Measurements from ENCODE around the gene ZNF730. TPM values are rescaled to one million over a fixed set of nuclear protein-coding genes. Genes with fewer than 3 reads are reported as not detected.
"Not testable (repeated sequence)": the region's sequence is repeated elsewhere in the genome, so short reads cannot be mapped to it uniquely, and the experiment has no call there.

ZNF730 gene
- 5.8 and 33.9 TPM in 2 replicates for total RNA-seq (2014; rRNA removed; shearing (Covaris generic); ENCODE audit: low replicate concordance)

- Histone ChIP-seq H3K9me3 (ENCODE audit: low read length) (peaks cover 23% of the 10 kb centered on the region), H3K79me2 (ENCODE audit: low read length) (peaks cover 43% of the 10 kb centered on the region), H3K36me3 (ENCODE audit: insufficient read depth, low read length) (peaks cover 38% of the 10 kb centered on the region), H2AFZ (ENCODE audit: low read length) (peak within 1 kb of the TSS; percentile 64; the same call in 1 of the 2 replicates), H3K4me2 (ENCODE audit: low read depth, low read length, poor library complexity, severe bottlenecking) (peak within 1 kb of the TSS; percentile 92), H3K27ac (ENCODE audit: low read length) (peak within 1 kb of the TSS; percentile 72), H3K4me3 (ENCODE audit: low read length) (peak within 1 kb of the TSS; percentile 90), H4K20me1 (ENCODE audit: insufficient read depth, low read depth, low read length) (no peaks in the 10 kb centered on the region), H3K27me3 (ENCODE audit: low read length) (no peaks in the 10 kb centered on the region), H3K9me2 (replicated peaks; ENCODE audit: insufficient read depth, low read length) (no peaks in the 10 kb centered on the region), H3K4me1 (ENCODE audit: low read length) (peaks cover 7% of the 10 kb centered on the region), H3K9ac (ENCODE audit: low read length) (peak within 1 kb of the TSS; percentile 84)
- peak; percentile 98 for DNase-seq
Measured at GRCh38 chr19:23116802-23117571, at the start of gene ZNF730. Gene ZNF730, plus strand, starts transcription at chr19:23117025. Its CDS starts 149 bp downstream, at chr19:23117174.

- H3K9me2 ChIP-seq (replicated peaks; ENCODE audit: insufficient read depth, low read length) = no peaks in the 10 kb centered on the region
- peaks cover 2% of the 10 kb centered on the region; the same call in 1 of the 2 replicates for H3K4me1 ChIP-seq (ENCODE audit: low read length)
- no peaks in the 10 kb centered on the region for H3K36me3 ChIP-seq (ENCODE audit: insufficient read depth, low read length)
- no peak overlapping the region for H3K9ac ChIP-seq (ENCODE audit: low read length)
- no peak overlapping the region for H3K4me2 ChIP-seq (ENCODE audit: low read depth, low read length, poor library complexity, severe bottlenecking)
- no peak overlapping the region for H3K27ac ChIP-seq (ENCODE audit: low read length)
- no peak overlapping the region for H2AFZ ChIP-seq (ENCODE audit: low read length)
- no peaks in the 10 kb centered on the region for H3K27me3 ChIP-seq (ENCODE audit: low read length)
- no peaks in the 10 kb centered on the region for H4K20me1 ChIP-seq (ENCODE audit: insufficient read depth, low read depth, low read length)
- H3K9me3 ChIP-seq (ENCODE audit: low read length) = no peaks in the 10 kb centered on the region
- H3K79me2 ChIP-seq (ENCODE audit: low read length) = peaks cover 5% of the 10 kb centered on the region
- no peak overlapping the region for H3K4me3 ChIP-seq (ENCODE audit: low read length)
- DNase-seq = no peak
Measured at GRCh38 chr19:23070353-23071146, 46.3 kb upstream of the ZNF730 start.

- Histone ChIP-seq H4K20me1 (ENCODE audit: insufficient read depth, low read depth, low read length) (no peaks in the 10 kb centered on the region), H3K79me2 (ENCODE audit: low read length) (peaks cover 11% of the 10 kb centered on the region), H3K9me2 (replicated peaks; ENCODE audit: insufficient read depth, low read length) (no peaks in the 10 kb centered on the region), H3K4me1 (ENCODE audit: low read length) (peaks cover 6% of the 10 kb centered on the region), H3K36me3 (ENCODE audit: insufficient read depth, low read length) (peaks cover 2% of the 10 kb centered on the region; the same call in 1 of the 2 replicates), H3K9ac (ENCODE audit: low read length) (no peak overlapping the region), H3K27me3 (ENCODE audit: low read length) (no peaks in the 10 kb centered on the region), H3K4me3 (ENCODE audit: low read length) (no peak overlapping the region), H3K4me2 (ENCODE audit: low read depth, low read length, poor library complexity, severe bottlenecking) (no peak overlapping the region), H3K9me3 (ENCODE audit: low read length) (no peaks in the 10 kb centered on the region), H3K27ac (ENCODE audit: low read length) (no peak overlapping the region), H2AFZ (ENCODE audit: low read length) (no peak overlapping the region)
- no peak for DNase-seq
Measured at GRCh38 chr19:23071147-23071511, 45.7 kb upstream of the ZNF730 start.

GRCh38 chr19:23075031-23075733 is 41.6 kb upstream of the ZNF730 start:
- Histone ChIP-seq H3K9me3 (ENCODE audit: low read length) (no peaks in the 10 kb centered on the region), H3K27ac (ENCODE audit: low read length) (peak overlapping the region; percentile 62), H3K27me3 (ENCODE audit: low read length) (no peaks in the 10 kb centered on the region), H3K4me2 (ENCODE audit: low read depth, low read length, poor library complexity, severe bottlenecking) (peak overlapping the region; percentile 84), H3K4me1 (ENCODE audit: low read length) (peaks cover 13% of the 10 kb centered on the region), H3K9ac (ENCODE audit: low read length) (peak overlapping the region; percentile 85), H4K20me1 (ENCODE audit: insufficient read depth, low read depth, low read length) (no peaks in the 10 kb centered on the region), H3K4me3 (ENCODE audit: low read length) (peak overlapping the region; percentile 94), H3K9me2 (replicated peaks; ENCODE audit: insufficient read depth, low read length) (no peaks in the 10 kb centered on the region), H3K36me3 (ENCODE audit: insufficient read depth, low read length) (peaks cover 34% of the 10 kb centered on the region), H3K79me2 (ENCODE audit: low read length) (peaks cover 50% of the 10 kb centered on the region), H2AFZ (ENCODE audit: low read length) (peak overlapping the region; percentile 70; the same call in 1 of the 2 replicates)
- peak; percentile 95 for DNase-seq

GRCh38 chr19:23077776-23078175 is 39.0 kb upstream of the ZNF730 start:
- H3K4me3 ChIP-seq (ENCODE audit: low read length); H3K9me3 ChIP-seq (ENCODE audit: low read length); DNase-seq; H3K27me3 ChIP-seq (ENCODE audit: low read length); H4K20me1 ChIP-seq (ENCODE audit: insufficient read depth, low read depth, low read length); H3K4me2 ChIP-seq (ENCODE audit: low read depth, low read length, poor library complexity, severe bottlenecking); H3K9me2 ChIP-seq (replicated peaks; ENCODE audit: insufficient read depth, low read length); H3K27ac ChIP-seq (ENCODE audit: low read length); H3K9ac ChIP-seq (ENCODE audit: low read length); H2AFZ ChIP-seq (ENCODE audit: low read length): not testable (repeated sequence)
- Histone ChIP-seq H3K36me3 (ENCODE audit: insufficient read depth, low read length) (peaks cover 52% of the 10 kb centered on the region), H3K4me1 (ENCODE audit: low read length) (peaks cover 13% of the 10 kb centered on the region), H3K79me2 (ENCODE audit: low read length) (peaks cover 76% of the 10 kb centered on the region)

GRCh38 chr19:23093832-23094231 is 23.0 kb upstream of the ZNF730 start:
- no peak overlapping the region for H3K9ac ChIP-seq (ENCODE audit: low read length)
- H3K4me1 ChIP-seq (ENCODE audit: low read length) = no peaks in the 10 kb centered on the region
- H3K36me3 ChIP-seq (ENCODE audit: insufficient read depth, low read length) = peaks cover 53% of the 10 kb centered on the region
- peak; percentile 48 for DNase-seq
- H3K9me3 ChIP-seq (ENCODE audit: low read length) = peaks cover 4% of the 10 kb centered on the region; the same call in 1 of the 2 replicates
- no peak overlapping the region for H3K4me3 ChIP-seq (ENCODE audit: low read length)
- no peak overlapping the region for H3K27ac ChIP-seq (ENCODE audit: low read length)
- H3K4me2 ChIP-seq (ENCODE audit: low read depth, low read length, poor library complexity, severe bottlenecking) = no peak overlapping the region
- H3K79me2 ChIP-seq (ENCODE audit: low read length) = peaks cover 74% of the 10 kb centered on the region
- no peaks in the 10 kb centered on the region for H3K27me3 ChIP-seq (ENCODE audit: low read length)
- no peaks in the 10 kb centered on the region for H3K9me2 ChIP-seq (replicated peaks; ENCODE audit: insufficient read depth, low read length)
- no peaks in the 10 kb centered on the region for H4K20me1 ChIP-seq (ENCODE audit: insufficient read depth, low read depth, low read length)
- H2AFZ ChIP-seq (ENCODE audit: low read length) = no peak overlapping the region

- no peak overlapping the region for H3K4me3 ChIP-seq (ENCODE audit: low read length)
- H3K9me2 ChIP-seq (replicated peaks; ENCODE audit: insufficient read depth, low read length) = no peaks in the 10 kb centered on the region
- H3K36me3 ChIP-seq (ENCODE audit: insufficient read depth, low read length) = peaks cover 59% of the 10 kb centered on the region
- no peaks in the 10 kb centered on the region for H4K20me1 ChIP-seq (ENCODE audit: insufficient read depth, low read depth, low read length)
- no peak overlapping the region for H3K27ac ChIP-seq (ENCODE audit: low read length)
- H3K4me1 ChIP-seq (ENCODE audit: low read length) = no peaks in the 10 kb centered on the region
- DNase-seq = no peak
- no peak overlapping the region for H3K9ac ChIP-seq (ENCODE audit: low read length)
- no peaks in the 10 kb centered on the region for H3K9me3 ChIP-seq (ENCODE audit: low read length)
- no peak overlapping the region for H3K4me2 ChIP-seq (ENCODE audit: low read depth, low read length, poor library complexity, severe bottlenecking)
- no peak overlapping the region for H2AFZ ChIP-seq (ENCODE audit: low read length)
- peaks cover 58% of the 10 kb centered on the region for H3K79me2 ChIP-seq (ENCODE audit: low read length)
- H3K27me3 ChIP-seq (ENCODE audit: low read length) = no peaks in the 10 kb centered on the region
Measured at GRCh38 chr19:23095418-23095817, 21.4 kb upstream of the ZNF730 start.

GRCh38 chr19:23098286-23098685 is 18.5 kb upstream of the ZNF730 start:
- Histone ChIP-seq H3K36me3 (ENCODE audit: insufficient read depth, low read length) (peaks cover 69% of the 10 kb centered on the region), H2AFZ (ENCODE audit: low read length) (no peak overlapping the region), H3K4me2 (ENCODE audit: low read depth, low read length, poor library complexity, severe bottlenecking) (no peak overlapping the region), H3K27me3 (ENCODE audit: low read length) (no peaks in the 10 kb centered on the region), H3K4me3 (ENCODE audit: low read length) (no peak overlapping the region), H4K20me1 (ENCODE audit: insufficient read depth, low read depth, low read length) (no peaks in the 10 kb centered on the region), H3K79me2 (ENCODE audit: low read length) (peaks cover 33% of the 10 kb centered on the region), H3K9ac (ENCODE audit: low read length) (no peak overlapping the region), H3K9me3 (ENCODE audit: low read length) (no peaks in the 10 kb centered on the region), H3K27ac (ENCODE audit: low read length) (no peak overlapping the region), H3K9me2 (replicated peaks; ENCODE audit: insufficient read depth, low read length) (no peaks in the 10 kb centered on the region), H3K4me1 (ENCODE audit: low read length) (no peaks in the 10 kb centered on the region)
- DNase-seq = no peak

All from Karpas-422 (cell line).